IMR-90 (cell line): ENCODE results near the gene IL17RE. TPM values are rescaled to one million over a fixed set of nuclear protein-coding genes. Genes with fewer than 3 reads are reported as not detected.

Source experiments
- ATAC-seq: fragments of 200-7000 bp; cut with Tn5 transposase; 2 replicates; pipeline ENCODE4 v1.9.1; 2020; ENCODE audit warnings: low read depth, mild to moderate bottlenecking, moderate library complexity
- BruUV-seq: library from RNA; stranded (reverse); fragments of 400-500 nt; replicated peaks from 2 replicates; lab custom pipeline; 2021; lab: Mats Ljungman, UMichigan
- CTCF ChIA-PET: fragments of 300-600 bp; formaldehyde crosslinking; extraction: SDS; loops from one replicate; lab custom pipeline; 2021; ENCODE audit warnings: antibody characterized with exemption; lab: Yijun Ruan, JAX
- POLR2A ChIA-PET: fragments of 300-600 bp; sonication (Branson Sonifier 250); formaldehyde crosslinking; loops from one replicate; lab custom pipeline; 2022; ENCODE audit warnings: antibody characterized with exemption; ENCODE audit not compliant: unreplicated experiment; lab: Charles Lee
- DNase-seq: peaks from one replicate; pipeline ENCODE4 v3.0.0; 2013
- H2AFZ ChIP-seq: replicated peaks from 2 replicates; pipeline ENCODE3; 2013; ENCODE audit warnings: low read length, mild to moderate bottlenecking; ENCODE audit not compliant: poor library complexity
- H2AK5ac ChIP-seq: 2 replicates; pipeline ENCODE4 v1.6.1; 2013; ENCODE audit warnings: low read depth, low read length, inconsistent platforms
- H2AK9ac ChIP-seq: replicated peaks from 2 replicates; pipeline ENCODE3; 2013; ENCODE audit warnings: mild to moderate bottlenecking, low read depth, low read length, moderate library complexity; ENCODE audit not compliant: poor library complexity
- H2BK120ac ChIP-seq: 2 replicates; pipeline ENCODE4 v1.6.1; 2013; ENCODE audit warnings: low read depth, low read length, inconsistent platforms
- H2BK15ac ChIP-seq: 3 replicates; pipeline ENCODE4 v1.6.1; 2013; ENCODE audit warnings: low read depth, low read length, inconsistent platforms
- H2BK20ac ChIP-seq: 2 replicates; pipeline ENCODE4 v1.6.1; 2013; ENCODE audit warnings: low read depth, mild to moderate bottlenecking, inconsistent platforms, low read length, moderate library complexity
- H2BK5ac ChIP-seq: 2 replicates; pipeline ENCODE4 v1.6.1; 2013; ENCODE audit warnings: mild to moderate bottlenecking, low read depth, low read length, inconsistent platforms; ENCODE audit not compliant: poor library complexity, severe bottlenecking
- H3K14ac ChIP-seq: replicated peaks from 2 replicates; pipeline ENCODE4 v1.6.1; 2013; ENCODE audit warnings: low read depth, low read length, inconsistent platforms
- H3K18ac ChIP-seq: 2 replicates; pipeline ENCODE4 v1.6.1; 2013; ENCODE audit warnings: low read depth, low read length, control low read depth
- H3K23ac ChIP-seq: 2 replicates; pipeline ENCODE4 v1.6.1; 2013; ENCODE audit warnings: low read depth, low read length, inconsistent platforms
- H3K27ac ChIP-seq: 2 replicates; pipeline ENCODE4 v1.5.1; 2013; ENCODE audit warnings: mild to moderate bottlenecking, control low read depth, low read length; ENCODE audit not compliant: insufficient read depth
- H3K27me3 ChIP-seq: 2 replicates; pipeline ENCODE4 v1.6.1; 2013; ENCODE audit warnings: low read length; ENCODE audit not compliant: control insufficient read depth, insufficient read depth
- H3K36me3 ChIP-seq: 2 replicates; pipeline ENCODE4 v1.6.1; 2013; ENCODE audit warnings: low read length, mixed read lengths; ENCODE audit not compliant: control insufficient read depth, insufficient read depth
- H3K4ac ChIP-seq: 2 replicates; pipeline ENCODE4 v1.6.1; 2013; ENCODE audit warnings: low read depth, low read length, inconsistent platforms
- H3K4me1 ChIP-seq: 2 replicates; pipeline ENCODE4 v1.6.1; 2013; ENCODE audit warnings: low read length, mixed read lengths; ENCODE audit not compliant: control insufficient read depth, insufficient read depth
- H3K4me2 ChIP-seq: 2 replicates; pipeline ENCODE4 v1.6.1; 2013; ENCODE audit warnings: low read depth, mild to moderate bottlenecking, control low read depth, low read length, moderate library complexity
- H3K4me3 ChIP-seq: 2 replicates; pipeline ENCODE4 v1.5.1; 2013; ENCODE audit warnings: low read depth, mild to moderate bottlenecking, control low read depth, low read length, moderate library complexity; ENCODE audit not compliant: insufficient read depth
- H3K56ac ChIP-seq: 2 replicates; pipeline ENCODE4 v1.6.1; 2013; ENCODE audit warnings: low read length, inconsistent platforms; ENCODE audit not compliant: insufficient read depth; ENCODE audit errors: extremely low read depth
- H3K79me1 ChIP-seq, 2 experiments: 2 replicates each; pipeline ENCODE4 v1.6.1; 2013; ENCODE audit warnings: low read length in 2 of 2, inconsistent platforms in 1 of 2, low read depth in 1 of 2
- H3K9ac ChIP-seq: 2 replicates; pipeline ENCODE4 v1.6.1; 2013; ENCODE audit warnings: low read depth, low read length, control low read depth
- H3K9me1 ChIP-seq: 2 replicates; pipeline ENCODE4 v1.6.1; 2013; ENCODE audit warnings: low read length, inconsistent platforms; ENCODE audit not compliant: insufficient read depth
- H3K9me3 ChIP-seq: 2 replicates; pipeline ENCODE4 v1.6.1; 2013; ENCODE audit warnings: low read length; ENCODE audit not compliant: control insufficient read depth, insufficient read depth
- H4K20me1 ChIP-seq: 2 replicates; pipeline ENCODE4 v1.6.1; 2013; ENCODE audit warnings: low read length, inconsistent platforms; ENCODE audit not compliant: insufficient read depth
- H4K5ac ChIP-seq: 2 replicates; pipeline ENCODE4 v1.6.1; 2013; ENCODE audit warnings: mild to moderate bottlenecking, low read depth, low read length, control low read depth
- H4K8ac ChIP-seq, 2 experiments: 2 replicates each; pipeline ENCODE4 v1.6.1; 2013; ENCODE audit warnings: low read depth in 2 of 2, low read length in 2 of 2, control low read depth in 1 of 2, inconsistent platforms in 1 of 2
- H4K91ac ChIP-seq: 2 replicates; pipeline ENCODE4 v1.6.1; 2013; ENCODE audit warnings: low read depth, low read length, inconsistent platforms; ENCODE audit not compliant: insufficient read depth
- NFE2L2 ChIP-seq: fragments of 150-350 bp; IDR thresholded peaks from 2 replicates; pipeline ENCODE4 v1.6.1; 2016; ENCODE audit warnings: low read depth, mild to moderate bottlenecking, low read length
- RAD21 ChIP-seq: IDR thresholded peaks from 2 replicates; pipeline ENCODE4 v1.6.1; 2012; ENCODE audit warnings: low read length, improper control_type of control experiment
- WGBS, 2 experiments: methylation state at CpG; one replicate each; pipeline versions ENCODE4 v1.1.5 to v1.1.7; 2013; ENCODE audit warnings: missing lambda C conversion rate in 2 of 2; ENCODE audit not compliant: insufficient read length in 1 of 2; ENCODE audit errors: extremely low coverage in 2 of 2; 5-methylcytosine and 5-hydroxymethylcytosine counted together
- dilution Hi-C: fragments of 300-500 bp; cut with HindIII; formaldehyde crosslinking; loops from one replicate; pipeline ENCODE4 v1.14.3; 2018; ENCODE audit warnings: low sequenced_read_pairs; ENCODE audit not compliant: unreplicated experiment
- in situ Hi-C: fragments of 300-500 bp; cut with MboI; formaldehyde crosslinking; loops from 3 replicates; pipeline ENCODE4 v1.14.3; 2019; ENCODE audit warnings: low sequenced_read_pairs, inconsistent platforms, mixed read lengths
- intact Hi-C: fragments of 100-400 bp; cut with micrococcal nuclease; formaldehyde crosslinking; loops from 2 replicates; pipeline ENCODE4 v1.10.0; 2022
- polyA plus RNA-seq, 3 experiments: library from polyadenylated mRNA; depleted of rRNA; stranded (reverse); fragments of >200 nt; gene quantifications; 2 replicates each; pipeline ENCODE4 v1.2.3, GENCODE V29; 2012; ENCODE audit warnings: low replicate concordance in 1 of 3
- total RNA-seq: library from RNA; depleted of rRNA; stranded (reverse); fragments of >200 nt; gene quantifications from 2 replicates; pipeline ENCODE4 v1.2.3, GENCODE V29; 2012
- TF ChIP-seq, protein P1 (sequence below): fragments of 150-350 bp; IDR thresholded peaks from 2 replicates; pipeline ENCODE4 v1.6.1; 2016; ENCODE audit warnings: low read depth, mild to moderate bottlenecking, low read length, moderate library complexity, borderline replicate concordance

IL17RE gene
- total and polyA plus RNA-seq, 2 of the 4 experiments (the other 2 are of a cell fraction): 0.90 to 7.2 TPM

DNA sequence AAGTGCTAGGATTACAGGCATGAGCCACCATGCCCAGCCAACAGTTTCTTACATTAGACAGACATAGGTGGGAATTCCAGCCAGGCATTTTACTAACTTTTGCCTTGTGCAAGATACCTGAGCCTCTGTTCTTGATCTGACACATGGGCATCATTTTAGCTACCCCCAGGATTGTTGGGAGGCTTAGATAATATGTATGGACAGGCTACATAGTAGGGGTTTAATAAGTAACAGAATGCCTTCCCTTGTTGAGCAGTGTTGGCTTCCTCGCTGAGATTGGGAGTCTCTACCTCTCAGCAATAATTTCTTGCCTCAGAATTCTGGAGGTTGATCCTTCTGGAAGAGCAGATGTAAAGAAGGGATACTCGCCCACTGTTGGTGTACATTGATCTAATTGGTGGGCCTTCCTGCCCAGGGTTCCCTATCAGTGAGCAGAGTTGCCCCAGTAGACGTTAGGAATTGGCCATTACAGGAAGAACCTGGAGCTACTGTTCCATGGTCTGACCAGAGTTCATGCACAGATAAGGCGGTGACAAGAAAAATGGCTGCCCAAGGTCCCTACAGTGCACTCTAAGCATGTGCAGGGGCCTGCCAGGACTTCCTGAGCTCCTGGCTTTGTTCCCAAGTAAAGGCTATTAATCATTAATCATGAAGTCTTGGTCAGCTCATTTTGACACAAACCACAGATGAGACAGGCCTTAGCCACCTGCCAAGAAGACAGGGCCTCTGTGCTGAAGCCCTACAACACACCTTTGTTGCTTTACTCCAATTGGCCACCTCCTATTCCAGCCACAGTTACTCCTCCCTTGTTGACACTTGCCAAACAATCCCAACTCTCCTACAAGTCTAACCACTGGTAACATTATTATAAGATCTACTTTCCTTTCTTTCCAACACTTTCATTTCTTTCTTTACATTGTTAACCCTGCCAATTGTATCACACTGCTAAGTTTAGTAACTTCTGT is 5.0 kb upstream of the IL17RE start:
- Histone ChIP-seq H4K91ac (no peak overlapping the region), H2AK9ac (no peak overlapping the region), H3K56ac (no peak overlapping the region), H3K9me3 (no peaks in the 10 kb centered on the region), H3K14ac (no peak overlapping the region), H4K5ac (no peak overlapping the region), H2BK20ac (no peak overlapping the region), H4K8ac (no peak overlapping the region), H3K4ac (peak overlapping the region; percentile 20; the same call in 1 of the 2 replicates), H3K79me1 (peaks cover 21 to 49% of the 10 kb centered on the region in 2 experiments), H3K27ac (no peak overlapping the region), H2AK5ac (no peak overlapping the region), H3K4me1 (peaks cover 6% of the 10 kb centered on the region), H3K36me3 (peaks cover 13% of the 10 kb centered on the region), H2BK15ac (no peak overlapping the region), H3K4me2 (no peak overlapping the region), H4K20me1 (peaks cover 2% of the 10 kb centered on the region; the same call in 1 of the 2 replicates), H3K18ac (no peak overlapping the region), H2BK5ac (no peak overlapping the region), H2BK120ac (no peak overlapping the region), H3K23ac (no peak overlapping the region), H3K9ac (no peak overlapping the region), H3K9me1 (peaks cover 18% of the 10 kb centered on the region), H2AFZ (no peak overlapping the region), H3K27me3 (no peaks in the 10 kb centered on the region), H3K4me3 (no peak overlapping the region)
- TF ChIP-seq RAD21 (no peak), NFE2L2 (no peak)
- TF ChIP-seq, protein P1, sequence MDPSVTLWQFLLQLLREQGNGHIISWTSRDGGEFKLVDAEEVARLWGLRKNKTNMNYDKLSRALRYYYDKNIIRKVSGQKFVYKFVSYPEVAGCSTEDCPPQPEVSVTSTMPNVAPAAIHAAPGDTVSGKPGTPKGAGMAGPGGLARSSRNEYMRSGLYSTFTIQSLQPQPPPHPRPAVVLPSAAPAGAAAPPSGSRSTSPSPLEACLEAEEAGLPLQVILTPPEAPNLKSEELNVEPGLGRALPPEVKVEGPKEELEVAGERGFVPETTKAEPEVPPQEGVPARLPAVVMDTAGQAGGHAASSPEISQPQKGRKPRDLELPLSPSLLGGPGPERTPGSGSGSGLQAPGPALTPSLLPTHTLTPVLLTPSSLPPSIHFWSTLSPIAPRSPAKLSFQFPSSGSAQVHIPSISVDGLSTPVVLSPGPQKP: no peak
- in situ Hi-C loops: no loop called here
- dilution Hi-C loops: no loop called here
- peak; percentile 41 for DNase-seq
- WGBS, 2 experiments: 100% methylated on average over 1 of the region's 4 CpGs; no CpG with 5 or more reads in 1 of the 2 experiments
- ATAC-seq: no peak
- ChIA-PET CTCF (no interaction called here), POLR2A (no interaction called here)
- intact Hi-C loops: no loop called here
- no TSS peak for BruUV-seq
